Measurements from ENCODE around the gene CST6.
A peak's percentile ranks its signal among the peaks of the same experiment; 100 is the strongest.
"Not testable (repeated sequence)": the region's sequence is repeated elsewhere in the genome, so short reads cannot be mapped to it uniquely, and the experiment has no call there.

CST6 gene

GRCh38 chr11:65983589-65983987, 28.2 kb upstream of the CST6 start:
- DNase-seq (ENCODE audit: low read depth, low spot score), result no peak

GRCh38 chr11:65987336-65987735, 24.5 kb upstream of the CST6 start:
- DNase-seq (ENCODE audit: low read depth, low spot score), result no peak

DNA sequence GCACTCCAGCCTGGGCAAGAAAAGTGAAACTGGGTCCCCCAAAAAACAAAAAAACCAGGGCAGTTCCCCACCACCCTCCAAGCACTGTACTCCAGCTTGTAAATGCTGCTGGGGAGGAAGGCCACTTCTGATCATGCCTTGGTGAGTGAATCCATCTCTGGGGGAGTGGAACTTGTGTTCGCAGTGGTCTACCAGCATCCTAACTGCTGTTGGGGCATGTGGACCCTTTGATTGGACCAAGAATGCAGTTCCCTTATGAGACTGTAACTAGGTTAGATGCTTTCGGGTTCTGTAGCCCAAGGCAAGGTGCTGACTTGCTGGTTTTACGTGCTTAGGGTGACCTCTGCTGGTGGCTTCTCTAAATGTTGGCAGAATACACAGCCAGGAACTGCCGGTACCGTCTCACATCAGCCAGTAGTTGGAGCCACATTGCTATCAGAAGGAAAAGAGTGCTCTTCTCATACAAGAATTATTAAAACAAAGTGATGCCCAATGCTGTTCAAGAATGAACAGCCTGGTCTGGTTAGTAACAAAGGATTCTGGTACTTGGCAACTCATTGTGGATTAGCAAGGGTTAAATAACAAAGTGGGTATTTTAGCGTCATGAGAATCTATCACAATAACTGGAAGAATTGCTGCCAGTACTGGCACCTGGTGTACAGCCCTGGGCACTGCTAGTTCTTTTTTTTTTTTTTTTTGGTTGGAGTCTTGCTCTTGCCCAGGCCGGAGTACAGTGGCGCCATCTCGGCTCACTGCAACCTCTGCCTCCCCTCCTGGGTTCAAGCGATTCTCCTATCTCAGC, 22.8 kb upstream of the CST6 start:
- DNase-seq (ENCODE audit: low read depth, low spot score), result peak; percentile 78

DNA sequence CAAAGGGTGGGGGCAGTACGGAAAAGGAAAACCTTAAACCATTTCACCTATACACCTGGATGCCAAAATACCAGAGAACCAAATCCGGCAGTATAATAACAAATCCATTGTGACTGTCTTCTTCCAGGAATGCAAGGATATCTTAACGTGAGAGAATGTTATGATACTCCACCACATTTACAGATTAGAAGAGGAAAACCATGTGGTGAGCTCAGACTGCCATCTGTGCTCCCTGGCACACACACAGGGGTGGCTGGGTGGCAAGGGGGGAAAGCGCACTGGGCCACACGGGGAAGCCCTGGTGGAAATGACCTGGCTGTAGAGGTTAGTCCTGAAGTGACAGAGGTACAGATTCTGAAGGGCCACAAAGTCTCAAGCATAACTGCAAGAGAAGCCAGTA, 19.8 kb upstream of the CST6 start:
- no peak for DNase-seq (ENCODE audit: low read depth, low spot score)

GRCh38 chr11:65997286-65997685, 14.5 kb upstream of the CST6 start:
- no peak for DNase-seq (ENCODE audit: low read depth, low spot score)

DNA sequence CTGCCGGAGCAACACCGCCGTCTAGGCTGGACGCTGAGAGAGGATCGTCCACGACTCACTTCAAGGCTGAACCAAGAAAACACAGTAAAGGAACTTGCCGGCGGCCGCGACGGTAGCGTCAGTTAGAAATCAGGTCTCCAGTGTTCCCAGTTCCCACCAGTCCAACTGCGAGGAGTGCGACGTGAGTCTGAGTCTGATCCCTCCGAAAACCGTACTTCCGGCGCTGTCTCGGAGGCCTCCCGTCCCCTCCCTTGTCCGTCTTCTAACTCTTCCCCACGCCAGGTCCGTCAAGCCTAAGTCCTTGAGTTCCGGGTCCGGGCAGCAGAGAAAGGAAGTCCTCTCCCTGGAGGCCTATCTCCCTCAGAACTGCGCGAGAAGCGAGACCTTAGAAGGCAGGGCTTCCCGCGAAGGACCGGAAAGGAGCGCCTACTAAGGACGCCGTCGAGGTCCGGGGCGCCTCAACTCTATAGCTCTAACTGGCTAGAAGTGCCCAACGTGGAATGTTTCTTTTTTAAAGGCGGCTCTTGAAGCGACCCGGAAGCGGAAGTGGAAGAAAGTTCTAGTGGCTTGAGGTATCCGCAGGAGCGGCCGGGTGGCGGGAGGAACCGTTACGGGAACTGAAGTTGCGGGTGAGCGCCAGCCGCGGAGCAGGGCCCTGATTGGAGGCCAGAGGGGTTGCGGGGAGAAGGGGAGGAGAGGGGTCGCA, 9.7 kb upstream of the CST6 start, which contains the start of the genes BANF1 and EIF1AD:
BANF1 (plus strand) TSS at position 562 of the 706 bp plus-strand sequence. CDS start 748 bp downstream, outside the sequence.
EIF1AD (minus strand) TSS at position 216 of the 706 bp plus-strand sequence. CDS start 1,768 bp downstream, outside the sequence.
- DNase-seq (ENCODE audit: low read depth, low spot score), result peak; percentile 92

GRCh38 chr11:66002648-66003225, 9.1 kb upstream of the CST6 start:
- no peak for DNase-seq (ENCODE audit: low read depth, low spot score)

DNA sequence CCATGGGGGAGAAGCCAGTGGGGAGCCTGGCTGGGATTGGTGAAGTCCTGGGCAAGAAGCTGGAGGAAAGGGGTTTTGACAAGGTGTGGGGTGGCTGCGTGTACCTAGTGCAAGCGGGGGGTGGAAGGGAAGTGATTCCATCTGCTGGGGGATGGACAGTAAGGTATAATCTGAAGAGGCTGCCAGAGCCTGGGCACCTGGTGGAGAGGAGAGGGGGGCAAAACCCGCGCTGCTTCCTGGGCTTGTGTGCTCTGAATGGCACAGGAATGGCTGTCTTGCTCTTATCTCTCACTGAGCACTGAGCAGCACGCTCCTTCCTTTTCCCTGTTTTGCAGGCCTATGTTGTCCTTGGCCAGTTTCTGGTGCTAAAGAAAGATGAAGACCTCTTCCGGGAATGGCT, 8.5 kb upstream of the CST6 start:
- no peak for DNase-seq (ENCODE audit: low read depth, low spot score)

DNA sequence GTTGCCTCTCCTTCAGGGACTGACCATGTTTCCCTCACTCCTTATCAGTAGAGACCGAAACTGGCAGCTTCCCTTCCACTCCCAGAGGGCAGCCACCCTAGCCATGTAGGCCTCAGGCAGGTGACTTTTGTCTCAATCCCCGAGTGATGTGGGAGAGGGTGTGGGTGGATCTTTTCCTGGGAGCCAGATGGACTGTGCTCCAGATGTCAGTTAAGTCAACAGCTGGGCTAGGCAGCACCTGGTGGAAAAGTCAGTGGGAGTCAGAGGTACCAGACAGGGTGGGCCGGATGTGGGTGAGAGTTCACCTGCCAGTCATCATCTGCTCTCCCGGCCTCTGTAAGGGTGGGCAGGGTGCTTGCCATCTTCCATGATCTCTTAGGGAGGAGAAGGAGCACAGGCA, 7.6 kb upstream of the CST6 start:
- DNase-seq (ENCODE audit: low read depth, low spot score), result no peak

DNA sequence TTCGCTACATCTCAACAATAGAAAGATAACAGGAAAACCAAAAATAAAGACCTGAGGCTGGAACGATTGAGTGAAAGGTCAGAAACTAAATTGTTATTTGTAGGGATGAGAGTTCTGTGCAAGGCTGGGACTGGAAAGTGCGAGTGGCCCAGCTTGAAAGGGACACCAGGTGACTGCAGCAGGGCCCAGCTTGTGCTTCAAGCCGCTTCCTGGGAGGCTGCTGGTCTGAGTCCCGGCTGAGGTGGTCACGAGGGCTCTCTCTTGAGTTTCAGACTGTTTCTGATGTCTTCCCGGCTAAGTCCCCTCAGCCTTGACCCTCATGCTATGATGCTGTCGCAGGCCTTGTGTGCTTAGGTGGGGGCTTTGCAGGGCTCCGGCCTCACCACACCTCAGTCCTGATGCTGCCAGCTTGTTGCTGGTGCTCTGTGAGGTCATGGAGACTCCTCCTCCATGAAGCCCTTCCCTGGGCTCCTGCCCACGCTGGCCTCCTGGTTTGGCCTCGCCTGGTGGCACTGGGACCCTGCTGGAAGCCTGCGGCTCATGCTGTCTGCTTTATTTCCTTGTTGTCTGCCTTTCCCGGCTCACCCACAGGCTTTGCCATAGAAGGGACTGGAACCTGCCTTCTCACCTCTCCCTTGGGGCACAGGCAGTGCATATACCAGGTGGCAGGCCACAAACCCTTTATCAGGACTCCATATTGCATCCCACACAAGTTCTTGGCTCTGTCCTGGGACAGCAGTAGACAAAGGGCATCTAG, 5.5 kb upstream of the CST6 start:
- DNase-seq (ENCODE audit: low read depth, low spot score), result no peak

- no peak for DNase-seq (ENCODE audit: low read depth, low spot score)
Measured at GRCh38 chr11:66006891-66007176, 5.0 kb upstream of the CST6 start.

DNA sequence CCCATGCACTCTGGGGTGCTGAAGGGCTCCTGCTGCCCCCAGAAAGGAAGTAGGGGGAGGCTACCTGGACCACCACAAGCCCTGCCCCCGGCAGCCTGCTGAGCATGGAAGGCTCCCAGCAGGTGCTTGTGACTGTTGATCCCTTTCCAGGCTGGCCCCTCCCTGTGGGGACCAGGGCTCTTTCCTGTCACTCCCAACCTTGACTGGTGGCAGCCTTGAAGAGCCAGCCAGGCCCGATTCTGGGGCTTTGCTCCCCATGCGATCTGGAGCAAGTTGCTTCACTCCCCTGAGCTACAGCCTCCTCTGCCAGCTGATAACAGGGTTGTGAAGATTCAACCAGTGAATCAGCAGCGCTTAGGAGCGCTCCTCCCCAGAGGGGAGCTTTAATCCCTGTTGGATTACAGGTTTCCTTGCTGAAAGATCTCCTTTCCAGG, 4.6 kb upstream of the CST6 start:
- no peak for DNase-seq (ENCODE audit: low read depth, low spot score)

- no peak for DNase-seq (ENCODE audit: low read depth, low spot score)
Measured at GRCh38 chr11:66008095-66008467, 3.7 kb upstream of the CST6 start.

GRCh38 chr11:66008468-66009101, 3.2 kb upstream of the CST6 start:
- no peak for DNase-seq (ENCODE audit: low read depth, low spot score)

DNA sequence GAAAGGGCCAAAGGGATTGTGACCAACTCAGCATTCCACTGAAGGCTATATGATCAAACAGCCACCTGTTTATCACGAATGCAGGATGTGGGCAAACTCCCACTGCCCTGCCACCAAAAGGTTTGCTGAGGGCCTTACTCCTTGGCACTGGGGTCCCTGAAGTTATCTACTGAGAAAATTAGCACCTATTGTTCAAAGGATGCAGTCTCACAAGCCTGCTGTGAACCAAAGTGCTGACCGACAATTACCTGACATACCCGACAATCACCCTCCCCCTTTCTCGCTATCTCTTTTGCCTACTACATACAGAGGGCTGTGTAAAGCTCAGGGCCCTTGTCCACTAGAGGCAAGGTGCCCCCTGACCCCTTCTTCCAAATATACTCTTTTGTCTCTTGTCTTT, 1.8 kb upstream of the CST6 start:
- DNase-seq (ENCODE audit: low read depth, low spot score), result not testable (repeated sequence)

DNA sequence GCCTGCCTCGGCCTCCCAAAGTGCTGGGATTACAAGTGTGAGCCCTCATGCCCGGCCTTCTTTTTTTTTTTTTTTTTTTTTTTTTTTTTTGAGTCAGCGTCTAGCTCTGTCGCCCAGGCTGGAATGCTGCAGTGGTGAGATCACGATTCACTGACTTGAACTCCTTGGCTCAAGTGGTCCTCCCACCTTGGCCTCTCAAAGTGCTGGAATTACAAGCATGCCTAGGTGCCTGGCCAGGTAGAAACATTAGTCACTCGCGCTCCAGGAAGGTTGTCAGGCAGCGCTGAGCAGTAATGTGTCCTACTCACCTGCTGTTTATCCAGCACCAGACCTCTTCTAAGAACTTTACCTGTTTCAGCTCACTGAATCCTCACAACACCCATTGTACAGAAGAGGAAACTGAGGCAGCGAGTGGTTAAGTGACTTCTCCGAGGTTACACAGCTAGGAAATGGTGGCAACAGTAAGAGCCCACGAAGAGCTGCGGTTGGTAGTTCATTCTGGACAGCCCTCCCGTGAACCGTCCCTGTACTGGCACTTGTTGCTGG, 496 bp upstream of the CST6 start:
- DNase-seq (ENCODE audit: low read depth, low spot score), result no peak

GRCh38 chr11:66012371-66012945, 650 bp downstream of the CST6 start:
- DNase-seq (ENCODE audit: low read depth, low spot score), result no peak

DNA sequence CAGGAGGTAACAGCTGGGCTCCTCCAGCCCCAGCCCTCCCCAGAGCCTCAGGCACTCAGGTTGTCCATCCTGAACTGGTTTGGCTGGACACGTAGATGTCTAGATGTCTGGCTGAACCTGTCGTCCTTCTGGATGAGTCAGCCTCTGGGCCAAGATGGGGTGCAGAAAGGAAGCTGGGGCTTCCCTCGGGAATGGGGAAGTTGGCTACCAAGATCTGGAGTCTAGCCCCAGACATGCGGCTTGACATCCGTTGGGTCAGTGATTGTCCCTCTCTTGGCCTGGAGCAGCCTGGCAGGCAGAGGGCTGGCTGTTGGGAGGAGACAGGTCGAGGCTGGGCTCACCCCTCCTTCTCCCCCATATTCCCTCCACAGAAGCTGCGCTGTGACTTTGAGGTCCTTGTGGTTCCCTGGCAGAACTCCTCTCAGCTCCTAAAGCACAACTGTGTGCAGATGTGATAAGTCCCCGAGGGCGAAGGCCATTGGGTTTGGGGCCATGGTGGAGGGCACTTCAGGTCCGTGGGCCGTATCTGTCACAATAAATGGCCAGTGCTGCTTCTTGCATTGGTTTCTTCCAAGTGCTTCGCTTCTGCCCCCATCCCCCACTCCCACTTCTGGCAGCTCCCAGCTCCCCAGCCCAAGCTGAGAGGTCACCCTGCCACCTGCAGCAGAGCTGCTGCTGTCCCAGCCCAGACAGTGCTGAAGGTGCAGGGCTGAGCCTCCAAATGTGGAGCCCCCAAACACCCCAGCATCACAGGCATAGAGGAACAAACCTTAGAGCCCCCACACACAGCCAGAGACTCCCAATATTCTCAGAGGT, 1.3 kb downstream of the CST6 start:
- DNase-seq (ENCODE audit: low read depth, low spot score), result no peak

DNA sequence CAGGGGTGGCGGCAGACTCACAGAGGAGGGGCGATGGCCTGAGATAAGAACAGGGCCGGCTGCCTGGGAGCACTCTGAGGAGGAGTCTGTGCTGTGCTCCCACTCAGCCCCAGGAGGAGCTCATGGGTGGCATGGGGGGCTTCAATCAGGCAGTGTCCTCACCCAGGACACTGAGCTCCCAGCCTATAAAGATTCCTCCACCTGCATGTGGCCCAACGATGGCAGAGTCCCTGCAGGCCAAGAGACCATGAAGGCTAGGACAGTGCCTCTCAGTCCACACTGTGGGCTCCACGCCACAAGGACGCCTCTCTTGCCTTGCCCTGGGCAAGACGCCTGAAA, 1.9 kb downstream of the CST6 start:
- DNase-seq (ENCODE audit: low read depth, low spot score), result no peak

DNA sequence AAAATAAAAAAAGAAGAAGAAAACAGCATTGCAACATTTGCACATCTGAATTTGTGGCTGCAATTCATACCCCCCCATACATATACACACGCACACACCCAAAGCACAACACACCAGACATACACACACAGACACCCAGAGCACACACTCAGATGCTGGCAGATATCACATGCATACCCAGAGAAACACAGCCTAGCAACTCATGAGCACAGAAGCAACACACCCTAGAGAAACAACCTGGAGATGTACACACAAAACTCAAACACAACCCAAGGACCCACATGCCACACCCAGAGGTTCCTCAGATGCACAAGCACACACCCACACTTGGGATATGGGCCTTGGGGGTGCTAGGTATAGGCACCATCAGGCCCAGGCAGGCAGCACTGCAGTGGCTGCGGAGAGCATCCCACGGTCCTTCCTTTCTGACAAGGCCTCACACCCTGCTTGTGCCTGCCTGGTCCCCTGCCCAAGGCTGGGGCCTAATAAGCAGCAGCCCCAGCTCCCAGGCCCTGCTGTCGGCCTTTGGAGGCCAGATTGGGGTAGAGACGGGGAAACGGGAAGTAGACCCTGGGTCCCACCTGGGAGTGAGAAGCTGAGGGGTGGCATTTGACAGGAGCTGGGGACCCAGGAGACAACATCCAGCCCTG, 3.1 kb downstream of the CST6 start:
- no peak for DNase-seq (ENCODE audit: low read depth, low spot score)

All from iPS DF 19.7 (cell line).